ENCODE results near the gene FGF12. TPM values are rescaled to one million over a fixed set of nuclear protein-coding genes. Genes with fewer than 3 reads are reported as not detected.

Gene FGF12
- total and polyA plus RNA-seq, 2 of the 13 experiments (the other 11 are each of a cell fraction or from before 2014, with no cell fraction given): 0.07 TPM; not detected in 1

DNA sequence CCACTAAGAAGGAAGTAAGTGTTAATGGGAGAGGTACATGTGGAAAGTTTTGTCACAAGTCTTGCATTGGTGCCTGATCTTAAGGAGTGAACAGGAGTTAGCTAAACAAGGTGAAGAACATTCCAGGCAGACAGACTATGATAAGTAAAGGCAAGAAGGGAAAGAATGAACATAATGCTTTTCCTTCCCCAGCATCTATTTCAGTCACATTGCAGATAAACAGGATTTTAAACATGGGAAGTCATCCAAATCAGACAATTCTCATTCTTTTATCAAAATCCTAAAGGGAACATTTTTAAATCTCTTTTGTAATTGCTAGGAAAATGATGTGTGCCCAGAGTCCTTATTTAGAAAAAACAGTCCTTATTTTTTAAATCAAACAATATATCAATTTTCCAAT is 424.6 kb downstream of the FGF12 start:
- ChIA-PET CTCF (ENCODE audit: low intra/inter-chr PET ratio, low total read pairs) (no interaction called here), POLR2A (no interaction called here)
- Histone ChIP-seq H3K36me3 (replicated peaks in 1 of 2; ENCODE audit: control insufficient read depth in 1 of 2, insufficient read depth in 2 of 2, low read length in 2 of 2) (no peaks in the 10 kb centered on the region), H3K9ac (ENCODE audit: insufficient read depth, low read depth, low read length) (no peak overlapping the region), H3K4me3 (replicated peaks in 1 of 3; ENCODE audit: insufficient read depth in 1 of 3, low read depth in 2 of 3, low read length in 3 of 3) (no peak overlapping the region), H3K9me3 (ENCODE audit: low read length) (no peaks in the 10 kb centered on the region), H3K79me2 (ENCODE audit: insufficient read depth, low read length) (no peaks in the 10 kb centered on the region), H3K4me1 (ENCODE audit: insufficient read depth, low read length) (no peaks in the 10 kb centered on the region), H3K4me2 (ENCODE audit: low read depth, low read length) (no peak overlapping the region), H4K20me1 (ENCODE audit: insufficient read depth, low read length) (no peaks in the 10 kb centered on the region), H3K27me3 (ENCODE audit: control insufficient read depth in 1 of 2, insufficient read depth in 2 of 2, low read length in 2 of 2) (no peaks in the 10 kb centered on the region), H2AFZ (ENCODE audit: low read length) (no peak overlapping the region), H3K27ac (ENCODE audit: extremely low read length, insufficient read depth, low read length) (no peak overlapping the region)
- FAIRE-seq: no peak
- BruUV-seq (replicated peaks): no TSS peak
- no peak for DNase-seq (ENCODE audit: low spot score)
- in situ Hi-C loops (cut with HindIII; ENCODE audit: extremely low pct_ligation_motif_present, low pct_unique_long_range_greater_than_20kb) (no loop called here), intact Hi-C loops (cut with micrococcal nuclease; ENCODE audit: unreplicated experiment) (no loop called here)
- no peak for ATAC-seq
- TF ChIP-seq JARID2 (CRISPR knock-in tag; IDR thresholded peaks at IDR 0.05; ENCODE audit: insufficient replicate concordance): no peak
- TF ChIP-seq SRSF4 (IDR thresholded peaks at IDR 0.05; ENCODE audit: low read depth, low read length, poor library complexity, severe bottlenecking): no peak
- TF ChIP-seq KMT2B (CRISPR knock-in tag; IDR thresholded peaks at IDR 0.05): no peak
- no peak for TF ChIP-seq CENPT (CRISPR knock-in tag; IDR thresholded peaks at IDR 0.05; ENCODE audit: low read depth)
- TF ChIP-seq, protein P1, sequence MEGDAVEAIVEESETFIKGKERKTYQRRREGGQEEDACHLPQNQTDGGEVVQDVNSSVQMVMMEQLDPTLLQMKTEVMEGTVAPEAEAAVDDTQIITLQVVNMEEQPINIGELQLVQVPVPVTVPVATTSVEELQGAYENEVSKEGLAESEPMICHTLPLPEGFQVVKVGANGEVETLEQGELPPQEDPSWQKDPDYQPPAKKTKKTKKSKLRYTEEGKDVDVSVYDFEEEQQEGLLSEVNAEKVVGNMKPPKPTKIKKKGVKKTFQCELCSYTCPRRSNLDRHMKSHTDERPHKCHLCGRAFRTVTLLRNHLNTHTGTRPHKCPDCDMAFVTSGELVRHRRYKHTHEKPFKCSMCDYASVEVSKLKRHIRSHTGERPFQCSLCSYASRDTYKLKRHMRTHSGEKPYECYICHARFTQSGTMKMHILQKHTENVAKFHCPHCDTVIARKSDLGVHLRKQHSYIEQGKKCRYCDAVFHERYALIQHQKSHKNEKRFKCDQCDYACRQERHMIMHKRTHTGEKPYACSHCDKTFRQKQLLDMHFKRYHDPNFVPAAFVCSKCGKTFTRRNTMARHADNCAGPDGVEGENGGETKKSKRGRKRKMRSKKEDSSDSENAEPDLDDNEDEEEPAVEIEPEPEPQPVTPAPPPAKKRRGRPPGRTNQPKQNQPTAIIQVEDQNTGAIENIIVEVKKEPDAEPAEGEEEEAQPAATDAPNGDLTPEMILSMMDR (CRISPR knock-in tag; IDR thresholded peaks at IDR 0.05): no peak
- TF ChIP-seq ZNF556 (CRISPR knock-in tag; IDR thresholded peaks at IDR 0.05; ENCODE audit: borderline replicate concordance): no peak
- TF ChIP-seq, protein P2, sequence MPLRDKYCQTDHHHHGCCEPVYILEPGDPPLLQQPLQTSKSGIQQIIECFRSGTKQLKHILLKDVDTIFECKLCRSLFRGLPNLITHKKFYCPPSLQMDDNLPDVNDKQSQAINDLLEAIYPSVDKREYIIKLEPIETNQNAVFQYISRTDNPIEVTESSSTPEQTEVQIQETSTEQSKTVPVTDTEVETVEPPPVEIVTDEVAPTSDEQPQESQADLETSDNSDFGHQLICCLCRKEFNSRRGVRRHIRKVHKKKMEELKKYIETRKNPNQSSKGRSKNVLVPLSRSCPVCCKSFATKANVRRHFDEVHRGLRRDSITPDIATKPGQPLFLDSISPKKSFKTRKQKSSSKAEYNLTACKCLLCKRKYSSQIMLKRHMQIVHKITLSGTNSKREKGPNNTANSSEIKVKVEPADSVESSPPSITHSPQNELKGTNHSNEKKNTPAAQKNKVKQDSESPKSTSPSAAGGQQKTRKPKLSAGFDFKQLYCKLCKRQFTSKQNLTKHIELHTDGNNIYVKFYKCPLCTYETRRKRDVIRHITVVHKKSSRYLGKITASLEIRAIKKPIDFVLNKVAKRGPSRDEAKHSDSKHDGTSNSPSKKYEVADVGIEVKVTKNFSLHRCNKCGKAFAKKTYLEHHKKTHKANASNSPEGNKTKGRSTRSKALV (CRISPR knock-in tag; IDR thresholded peaks at IDR 0.05): no peak
- no peak for TF ChIP-seq EED (CRISPR knock-in tag; IDR thresholded peaks at IDR 0.05)
- TF ChIP-seq, protein P3, sequence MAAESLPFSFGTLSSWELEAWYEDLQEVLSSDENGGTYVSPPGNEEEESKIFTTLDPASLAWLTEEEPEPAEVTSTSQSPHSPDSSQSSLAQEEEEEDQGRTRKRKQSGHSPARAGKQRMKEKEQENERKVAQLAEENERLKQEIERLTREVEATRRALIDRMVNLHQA (CRISPR knock-in tag; IDR thresholded peaks at IDR 0.05): no peak
- TF ChIP-seq CAMTA2 (CRISPR knock-in tag; IDR thresholded peaks at IDR 0.05; ENCODE audit: borderline replicate concordance): no peak
- no peak for TF ChIP-seq ZNF501 (CRISPR knock-in tag; IDR thresholded peaks at IDR 0.05)
- TF ChIP-seq ZSCAN20 (CRISPR knock-in tag; IDR thresholded peaks at IDR 0.05; ENCODE audit: borderline replicate concordance): no peak
- no peak for TF ChIP-seq ZKSCAN1 (IDR thresholded peaks at IDR 0.05; ENCODE audit: low read length)
- no peak for TF ChIP-seq ZNF343 (CRISPR knock-in tag; IDR thresholded peaks at IDR 0.05)

All from HepG2 (cell line).